Gastrocnemius medialis (tissue), 4 donors: ENCODE results near the gene RYR3.

Experiments used
- CTCF ChIP-seq, 5 experiments: fragments of 450-650 bp in 3 of 5; fragments of 200-600 bp in 2 of 5; sonication (generic) in 2 of 5; IDR thresholded peaks in 4 of 5; conservative IDR thresholded peaks in 1 of 5; 1 replicate in 4 of 5; 2 replicates in 1 of 5; pipeline ENCODE4 v1.5.1; 2016 to 2019; ENCODE audit warnings: antibody characterized with exemption in 5 of 5, mild to moderate bottlenecking in 3 of 5, moderate library complexity in 3 of 5
- POLR2A ChIP-seq, 2 donors: fragments of 450-650 bp; IDR thresholded peaks; one replicate each; pipeline ENCODE4 v1.6.1; 2017; ENCODE audit warnings: antibody characterized with exemption in 2 of 2, mild to moderate bottlenecking in 2 of 2, moderate library complexity in 2 of 2

GRCh38 chr15:33807665-33808064, 496.9 kb downstream of the RYR3 start:
- TF ChIP-seq CTCF (IDR thresholded peaks at IDR 0.05 in 4 of 5, conservative IDR thresholded peaks at IDR 0.05 in 1 of 5) (no peak), POLR2A (IDR thresholded peaks at IDR 0.05) (no peak)
